Activated CD4-positive, alpha-beta memory T cell treated with anti-CD3 and anti-CD28 coated beads for 36 hours (primary cell): Measurements from ENCODE around the gene CORO7. TPM values are rescaled to one million over a fixed set of nuclear protein-coding genes. Genes with fewer than 3 reads are reported as not detected.

Experiments
- CTCF ChIA-PET: fragments of 350-600 bp; sonication (Branson Sonifier 250); formaldehyde crosslinking; loops from one replicate; lab custom pipeline; 2021; ENCODE audit warnings: antibody characterized with exemption, inconsistent platforms; lab: Charles Lee
- POLR2A ChIA-PET: fragments of 350-600 bp; sonication (Branson Sonifier 250); formaldehyde crosslinking; loops from one replicate; lab custom pipeline; 2021; ENCODE audit warnings: antibody characterized with exemption; lab: Charles Lee
- DNase-seq: peaks from one replicate; pipeline ENCODE4 v3.0.0-alpha.2; 2020
- H3K27ac Mint-ChIP-seq: one replicate; pipeline ENCODE4 v1.8.0; 2021; ENCODE audit warnings: mixed read lengths
- H3K27me3 Mint-ChIP-seq: one replicate; pipeline ENCODE4 v1.8.0; 2021; ENCODE audit warnings: mixed read lengths
- H3K36me3 Mint-ChIP-seq: one replicate; pipeline ENCODE4 v1.8.0; 2021; ENCODE audit warnings: mixed read lengths
- H3K4me1 Mint-ChIP-seq: one replicate; pipeline ENCODE4 v1.8.0; 2021; ENCODE audit warnings: low read depth, mixed read lengths
- H3K4me3 Mint-ChIP-seq: one replicate; pipeline ENCODE4 v1.8.0; 2021; ENCODE audit warnings: mild to moderate bottlenecking, mixed read lengths
- H3K9me3 Mint-ChIP-seq: one replicate; pipeline ENCODE4 v1.8.0; 2021; ENCODE audit warnings: mixed read lengths
- intact Hi-C: fragments of 100-400 bp; cut with micrococcal nuclease; formaldehyde crosslinking; loops from one replicate; pipeline ENCODE4 v1.15.1; 2023
- total RNA-seq, 2 experiments: library from RNA; stranded (reverse); gene quantifications; one replicate each; pipeline ENCODE4 v1.2.3, GENCODE V29; 2021

Gene CORO7
- total RNA-seq, 2 experiments from 2014 or later, result 90.4 to 101 TPM

DNA sequence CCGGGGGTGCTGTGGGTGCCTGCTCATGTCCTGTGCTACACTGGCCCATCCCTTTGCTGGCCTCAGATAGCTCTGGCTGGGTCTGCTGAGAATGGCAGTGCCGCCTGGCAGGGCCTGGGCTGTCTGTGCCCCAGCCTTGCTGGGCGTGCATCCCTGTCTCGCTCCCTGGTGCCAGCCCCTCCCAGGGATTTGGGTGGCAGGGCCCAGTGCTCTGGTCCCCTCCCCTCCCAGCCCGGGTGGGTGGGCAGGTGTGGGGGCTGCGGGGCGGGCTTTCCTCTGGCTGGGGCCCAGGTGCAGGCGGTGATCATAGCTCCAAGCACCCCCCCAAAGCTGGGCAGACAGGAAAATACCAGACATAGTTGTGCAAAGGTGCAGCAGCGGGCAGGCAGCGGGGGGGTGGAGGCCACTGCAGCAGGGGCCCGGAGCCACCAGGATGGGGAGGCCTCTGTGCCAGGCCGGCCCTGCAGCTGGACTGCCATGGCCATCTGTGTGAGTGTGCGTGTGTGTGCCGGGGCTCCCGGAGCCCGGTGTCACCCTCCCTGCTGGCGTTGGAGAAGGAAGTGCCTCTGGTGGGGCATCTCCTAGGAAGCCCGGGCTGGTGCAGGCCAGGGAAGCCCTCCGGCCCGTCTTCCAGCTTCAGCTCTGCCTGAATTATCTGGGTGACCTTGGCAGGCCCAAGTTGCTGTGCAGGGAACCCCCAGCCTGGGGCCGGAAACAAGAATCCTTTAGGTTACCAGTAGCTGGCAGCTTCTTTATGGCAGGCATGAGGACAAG, 93.1 kb downstream of the CORO7 start:
- Mint-ChIP-seq H3K4me3 (no peak overlapping the region), H3K27ac (no peak overlapping the region), H3K36me3 (no peaks in the 10 kb centered on the region), H3K4me1 (peaks cover 8% of the 10 kb centered on the region), H3K27me3 (no peaks in the 10 kb centered on the region), H3K9me3 (no peaks in the 10 kb centered on the region)
- no peak for DNase-seq
- ChIA-PET POLR2A (interaction anchor here (0.6 kb wide), 1 partner anchor 50 kb away, joined by 4 read pairs; the partner anchor contains the start of gene TFAP4), CTCF (interaction anchor here (1.2 kb wide), 1 partner anchor 49 kb away, joined by 3 read pairs; no protein-coding TSS in a partner anchor)
- intact Hi-C loops, result no loop called here

DNA sequence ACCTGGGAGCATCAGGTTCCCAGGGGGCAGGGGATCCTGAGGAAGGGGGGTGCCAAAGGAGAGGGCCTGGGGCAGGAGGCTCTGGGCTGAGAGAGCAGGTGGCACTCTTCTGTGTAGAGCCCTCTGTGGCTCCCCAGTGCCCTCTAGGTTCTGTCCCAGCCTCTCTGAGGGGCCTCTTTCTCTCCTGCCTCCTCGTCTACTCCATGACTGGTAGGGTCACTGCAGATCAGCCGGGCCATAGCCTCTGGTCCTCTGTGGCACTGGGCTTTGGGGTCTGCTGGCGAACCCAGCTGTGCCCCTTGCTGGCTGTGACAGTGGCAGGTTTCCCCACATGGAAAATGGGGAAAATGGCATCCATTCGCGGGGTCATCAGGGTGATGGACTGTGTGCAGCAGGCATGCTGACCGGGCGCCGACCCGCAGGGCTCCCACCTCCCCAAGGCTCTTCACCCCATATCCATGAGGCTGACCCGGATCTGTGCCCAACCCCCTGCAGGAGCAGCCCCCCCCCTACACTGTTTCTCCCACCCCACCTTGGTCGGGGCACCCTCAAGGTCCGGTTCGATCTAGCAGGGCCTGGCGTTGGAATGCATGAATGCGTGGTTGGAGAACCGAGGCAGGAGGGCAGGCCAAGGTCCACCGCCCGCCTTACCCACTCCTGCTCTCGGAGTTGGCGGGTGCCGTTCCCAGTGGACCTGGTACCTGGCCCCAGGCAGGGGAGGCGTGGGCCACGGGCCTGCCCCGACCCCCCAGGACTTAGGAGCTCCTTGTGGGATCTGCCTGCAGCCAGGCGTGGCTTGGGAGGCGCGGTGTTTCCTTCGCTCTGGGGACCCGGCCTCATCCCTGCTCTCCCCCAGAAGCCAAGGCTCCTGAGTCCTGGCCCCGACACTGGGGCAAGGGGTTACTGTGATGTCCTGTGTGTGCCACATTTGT, 94.0 kb downstream of the CORO7 start:
- CTCF ChIA-PET, result interaction anchor here (0.7 kb wide), 1 partner anchor 13 kb away, joined by 3 read pairs; no protein-coding TSS in a partner anchor
- H3K4me1 Mint-ChIP-seq, result peaks cover 5% of the 10 kb centered on the region
- POLR2A ChIA-PET, result no interaction called here
- H3K4me3 Mint-ChIP-seq, result no peak overlapping the region
- no peaks in the 10 kb centered on the region for H3K36me3 Mint-ChIP-seq
- H3K9me3 Mint-ChIP-seq, result no peaks in the 10 kb centered on the region
- intact Hi-C loops, result no loop called here
- no peak overlapping the region for H3K27ac Mint-ChIP-seq
- no peak for DNase-seq
- no peaks in the 10 kb centered on the region for H3K27me3 Mint-ChIP-seq

DNA sequence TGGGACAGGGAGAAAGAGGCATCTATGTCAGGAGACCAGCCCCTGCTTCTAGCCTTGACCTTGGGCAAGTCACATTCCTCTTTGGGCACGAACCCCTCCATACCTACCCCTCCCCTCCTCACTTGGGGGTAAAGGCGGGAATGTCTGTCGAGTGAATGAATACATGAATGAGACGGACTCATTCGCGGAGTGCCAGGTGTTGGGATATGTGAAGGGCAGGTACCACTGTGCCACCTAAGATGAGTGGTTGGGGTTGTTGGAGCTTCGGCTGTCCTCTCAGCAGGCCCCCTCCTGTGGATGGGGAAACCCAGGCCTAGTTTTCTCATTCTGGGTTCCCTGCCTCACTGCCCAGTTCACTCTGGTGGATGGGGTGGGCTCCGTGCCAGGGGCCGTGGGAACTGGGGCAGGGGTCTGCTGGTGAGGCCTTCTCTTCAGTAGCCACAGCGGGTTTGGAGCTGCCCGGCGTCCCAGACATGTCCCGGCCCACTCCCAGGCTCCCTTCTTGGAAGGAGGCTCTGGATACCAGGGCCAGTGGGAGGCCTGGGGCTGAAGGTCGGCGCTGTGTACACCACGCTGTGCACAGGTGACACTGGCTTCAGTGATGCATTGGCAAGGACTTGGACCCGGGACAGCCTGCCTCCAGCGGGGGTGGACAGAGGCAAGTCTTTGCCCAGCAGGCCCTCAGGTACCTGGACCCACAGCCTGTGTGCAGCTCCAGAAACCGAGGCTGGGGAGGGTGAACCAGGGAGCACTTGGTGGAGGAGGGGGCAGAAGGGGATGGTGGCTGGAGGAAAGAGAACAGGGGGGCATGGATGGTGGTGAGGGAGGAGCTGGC, 94.9 kb downstream of the CORO7 start:
- Mint-ChIP-seq H3K4me1 (peaks cover 5% of the 10 kb centered on the region), H3K4me3 (no peak overlapping the region), H3K27me3 (no peaks in the 10 kb centered on the region), H3K36me3 (no peaks in the 10 kb centered on the region), H3K9me3 (no peaks in the 10 kb centered on the region), H3K27ac (no peak overlapping the region)
- intact Hi-C loops, result no loop called here
- ChIA-PET CTCF (interaction anchor here (0.7 kb wide), 1 partner anchor 12 kb away, joined by 3 read pairs; no protein-coding TSS in a partner anchor), POLR2A (no interaction called here)
- no peak for DNase-seq

DNA sequence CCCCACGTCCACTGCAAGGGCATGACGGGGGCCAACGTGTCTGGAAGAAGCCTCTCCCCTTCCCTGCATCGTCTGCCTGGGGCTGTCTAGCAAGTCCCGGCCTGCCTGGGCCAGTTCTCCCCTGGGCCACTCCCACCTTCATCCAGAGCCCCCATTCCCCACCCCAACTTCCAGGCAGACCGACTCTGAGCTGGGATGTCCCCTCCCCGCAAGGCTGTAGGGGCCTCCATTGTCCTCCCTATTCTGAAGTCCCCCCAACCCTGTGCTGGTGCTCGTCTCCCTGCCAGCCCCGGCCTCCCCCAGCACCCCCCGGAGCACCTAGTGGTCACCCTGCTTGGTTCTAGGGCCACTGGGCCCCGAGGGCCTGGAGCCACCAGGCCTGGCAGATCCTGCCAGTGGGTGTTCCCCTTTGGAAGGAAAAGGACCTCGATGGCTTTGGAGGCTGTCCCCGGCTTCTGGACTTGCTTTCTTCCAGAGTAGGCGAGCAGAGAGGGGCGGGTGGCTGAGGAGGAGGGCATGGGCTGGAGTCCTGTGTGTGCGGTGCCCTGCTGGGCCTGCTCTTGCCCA, 95.7 kb downstream of the CORO7 start:
- DNase-seq, result no peak
- Mint-ChIP-seq H3K4me1 (peaks cover 5% of the 10 kb centered on the region), H3K9me3 (no peaks in the 10 kb centered on the region), H3K36me3 (no peaks in the 10 kb centered on the region), H3K27ac (no peak overlapping the region), H3K27me3 (no peaks in the 10 kb centered on the region), H3K4me3 (no peak overlapping the region)
- POLR2A ChIA-PET, result interaction anchor here (0.6 kb wide), 1 partner anchor 19 kb away, joined by 3 read pairs; no protein-coding TSS in a partner anchor
- intact Hi-C loops, result no loop called here
- CTCF ChIA-PET, result no interaction called here

DNA sequence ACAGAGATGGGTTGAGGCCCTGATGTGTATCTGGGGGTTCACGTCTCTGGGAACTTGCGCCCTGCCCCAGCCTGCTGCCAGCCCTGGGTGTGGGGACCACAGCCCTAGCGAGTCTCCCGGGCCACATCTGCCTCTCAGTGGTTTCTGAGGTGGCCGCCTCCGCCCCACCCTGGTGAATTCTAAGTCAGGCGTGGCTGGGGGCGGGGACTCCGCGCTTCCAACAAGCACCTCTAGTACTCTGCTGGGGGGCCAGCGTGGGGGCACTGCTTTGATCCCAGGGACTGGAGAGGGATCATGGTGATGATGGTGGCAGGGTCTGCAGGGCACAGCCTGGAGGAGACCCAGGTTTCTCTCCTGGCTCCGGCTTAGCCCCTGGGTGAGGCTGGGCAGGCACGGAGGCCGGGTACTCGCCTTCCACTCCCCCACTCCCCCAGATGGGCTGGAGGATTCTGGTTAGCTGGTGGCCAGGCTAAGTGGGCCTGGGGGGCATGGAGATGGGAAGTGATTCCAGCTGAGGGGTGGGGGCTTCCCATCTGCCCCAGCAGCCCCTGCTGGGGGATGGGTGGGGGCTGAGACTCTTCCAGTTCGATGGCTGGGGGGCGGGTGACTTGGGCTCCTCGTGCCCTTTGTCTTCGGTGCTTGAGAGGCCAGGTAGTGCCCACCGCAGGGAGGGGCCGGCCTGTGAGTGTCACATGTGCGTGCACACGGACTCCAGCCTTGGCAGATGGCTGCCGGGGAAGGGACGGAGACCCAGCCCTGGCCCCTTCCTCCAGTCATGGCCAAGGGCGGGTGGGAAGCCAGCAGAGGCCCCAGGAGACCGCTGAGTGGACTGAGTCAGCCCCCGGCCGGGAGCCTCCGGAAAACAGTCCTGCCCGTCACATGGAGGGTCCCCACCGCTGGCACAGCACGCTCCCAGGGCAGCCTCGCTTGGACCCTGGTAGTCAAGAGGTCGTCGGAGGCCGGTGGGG, 96.7 kb downstream of the CORO7 start:
- no peaks in the 10 kb centered on the region for H3K36me3 Mint-ChIP-seq
- POLR2A ChIA-PET, result interaction anchor here (0.6 kb wide), 1 partner anchor 19 kb away, joined by 3 read pairs; no protein-coding TSS in a partner anchor
- peaks cover 7% of the 10 kb centered on the region for H3K4me1 Mint-ChIP-seq
- no peak overlapping the region for H3K27ac Mint-ChIP-seq
- CTCF ChIA-PET, result interaction anchor here (1.4 kb wide), 1 partner anchor 66 kb away, joined by 5 read pairs; no protein-coding TSS in a partner anchor
- H3K9me3 Mint-ChIP-seq, result no peaks in the 10 kb centered on the region
- intact Hi-C loops, result no loop called here
- DNase-seq, result peak; percentile 71
- no peak overlapping the region for H3K4me3 Mint-ChIP-seq
- peaks cover 3% of the 10 kb centered on the region for H3K27me3 Mint-ChIP-seq

DNA sequence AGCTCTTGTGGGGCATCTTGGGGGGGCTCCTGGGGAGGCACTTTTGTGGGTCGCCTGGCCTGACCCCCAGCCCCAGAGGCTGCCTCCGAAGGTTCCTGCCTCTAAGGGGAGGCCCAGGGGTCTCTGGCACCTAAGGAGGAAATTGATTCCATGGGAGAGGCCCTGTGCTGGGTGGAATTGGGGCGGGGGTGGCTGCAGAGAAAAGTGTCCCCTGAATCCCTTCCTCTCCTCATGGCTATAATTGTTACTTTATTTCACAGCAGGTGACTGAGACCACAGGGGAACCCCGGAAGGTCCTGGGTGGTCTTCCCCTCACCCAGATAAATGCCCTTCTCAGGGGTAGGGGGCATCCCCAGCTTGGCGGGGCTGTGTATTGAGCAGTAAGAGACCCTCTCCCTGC, 97.4 kb downstream of the CORO7 start:
- POLR2A ChIA-PET, result no interaction called here
- Mint-ChIP-seq H3K9me3 (no peaks in the 10 kb centered on the region), H3K36me3 (no peaks in the 10 kb centered on the region), H3K27ac (no peak overlapping the region), H3K27me3 (peaks cover 11% of the 10 kb centered on the region), H3K4me3 (no peak overlapping the region), H3K4me1 (peaks cover 12% of the 10 kb centered on the region)
- CTCF ChIA-PET, result interaction anchor here (0.9 to 1.4 kb wide), 2 partner anchors 11 to 65 kb away, joined by 3 to 5 read pairs; no protein-coding TSS in a partner anchor
- no peak for DNase-seq
- intact Hi-C loops, result no loop called here

DNA sequence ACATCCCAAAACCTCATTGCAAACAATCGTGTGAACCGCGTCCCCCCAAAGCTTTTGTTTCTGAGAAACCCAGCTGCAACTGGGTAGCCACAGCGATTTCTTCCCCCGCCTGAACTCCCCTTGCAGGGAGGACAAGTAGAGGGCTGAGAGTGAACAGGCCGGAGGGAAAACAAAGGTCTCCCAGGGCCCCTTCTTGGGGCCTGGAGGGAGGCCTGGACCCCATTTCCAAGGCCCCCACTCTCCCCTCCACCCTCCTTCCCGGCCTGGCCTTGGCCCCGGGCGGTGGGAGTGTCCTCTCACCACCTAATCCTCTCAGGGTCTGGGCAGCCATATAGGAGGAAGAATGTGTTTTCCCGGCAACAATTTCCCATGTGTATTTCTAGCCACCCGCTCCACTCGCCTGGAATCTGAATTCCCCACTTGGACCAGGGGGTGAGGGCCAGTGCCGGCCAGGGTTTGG, 97.9 kb downstream of the CORO7 start:
- peaks cover 12% of the 10 kb centered on the region for H3K4me1 Mint-ChIP-seq
- H3K36me3 Mint-ChIP-seq, result no peaks in the 10 kb centered on the region
- ChIA-PET CTCF (interaction anchor here (0.9 to 1.4 kb wide), 2 partner anchors 11 to 65 kb away, joined by 3 to 5 read pairs; no protein-coding TSS in a partner anchor), POLR2A (no interaction called here)
- H3K4me3 Mint-ChIP-seq, result no peak overlapping the region
- no peaks in the 10 kb centered on the region for H3K9me3 Mint-ChIP-seq
- intact Hi-C loops, result no loop called here
- H3K27me3 Mint-ChIP-seq, result peaks cover 13% of the 10 kb centered on the region
- DNase-seq, result no peak
- no peak overlapping the region for H3K27ac Mint-ChIP-seq

DNA sequence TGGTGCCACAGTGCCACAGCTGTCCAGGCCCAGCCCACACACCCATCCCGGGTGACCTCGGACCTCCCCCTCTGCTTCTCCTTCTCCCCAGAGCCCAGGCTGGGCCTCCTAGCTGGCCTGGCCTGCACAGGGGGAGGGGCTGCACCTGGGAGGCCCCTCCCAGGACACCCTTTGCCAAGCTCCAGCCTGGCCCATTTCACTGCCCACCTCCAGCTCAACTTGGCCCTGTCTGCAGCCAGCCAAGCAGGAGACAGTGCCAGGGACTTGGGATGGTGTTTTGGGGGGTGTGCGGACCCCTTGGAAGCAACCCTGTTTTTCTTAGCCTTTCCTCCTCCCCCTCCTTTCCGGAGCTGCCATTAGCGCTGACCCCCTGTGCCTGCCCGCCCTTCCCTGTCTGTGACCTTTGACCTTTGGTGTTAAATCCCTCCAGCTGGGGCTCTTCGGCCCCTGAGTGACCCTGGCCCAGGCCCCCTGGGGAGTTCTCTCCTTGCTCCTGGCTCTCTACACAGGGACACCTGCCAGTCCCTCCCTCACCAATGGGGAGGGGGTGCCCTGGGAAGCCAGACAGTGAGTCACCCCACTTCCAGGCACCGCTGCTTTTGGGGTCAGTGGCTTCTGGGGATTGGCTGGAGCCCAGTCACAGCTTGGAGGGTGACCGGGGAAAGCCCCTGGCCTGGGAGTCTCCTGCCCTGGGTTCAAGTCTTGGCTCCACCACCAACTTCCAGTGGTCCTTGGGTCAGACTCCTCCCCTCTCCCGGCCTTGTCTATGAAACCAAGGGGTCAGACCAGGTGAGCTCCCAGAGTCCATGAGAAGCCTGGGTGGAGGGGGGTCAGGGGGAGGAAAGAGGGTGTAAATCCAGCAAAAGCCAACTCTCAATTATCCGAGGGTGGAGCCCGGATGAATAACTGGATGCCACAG, 98.6 kb downstream of the CORO7 start:
- Mint-ChIP-seq H3K27ac (no peak overlapping the region), H3K27me3 (peaks cover 13% of the 10 kb centered on the region), H3K4me3 (no peak overlapping the region), H3K4me1 (peaks cover 12% of the 10 kb centered on the region), H3K36me3 (no peaks in the 10 kb centered on the region), H3K9me3 (no peaks in the 10 kb centered on the region)
- DNase-seq, result no peak
- intact Hi-C loops, result no loop called here
- POLR2A ChIA-PET, result no interaction called here
- CTCF ChIA-PET, result interaction anchor here (1.1 to 1.3 kb wide), 2 partner anchors 10 kb away, joined by 4 to 5 read pairs; no protein-coding TSS in a partner anchor

DNA sequence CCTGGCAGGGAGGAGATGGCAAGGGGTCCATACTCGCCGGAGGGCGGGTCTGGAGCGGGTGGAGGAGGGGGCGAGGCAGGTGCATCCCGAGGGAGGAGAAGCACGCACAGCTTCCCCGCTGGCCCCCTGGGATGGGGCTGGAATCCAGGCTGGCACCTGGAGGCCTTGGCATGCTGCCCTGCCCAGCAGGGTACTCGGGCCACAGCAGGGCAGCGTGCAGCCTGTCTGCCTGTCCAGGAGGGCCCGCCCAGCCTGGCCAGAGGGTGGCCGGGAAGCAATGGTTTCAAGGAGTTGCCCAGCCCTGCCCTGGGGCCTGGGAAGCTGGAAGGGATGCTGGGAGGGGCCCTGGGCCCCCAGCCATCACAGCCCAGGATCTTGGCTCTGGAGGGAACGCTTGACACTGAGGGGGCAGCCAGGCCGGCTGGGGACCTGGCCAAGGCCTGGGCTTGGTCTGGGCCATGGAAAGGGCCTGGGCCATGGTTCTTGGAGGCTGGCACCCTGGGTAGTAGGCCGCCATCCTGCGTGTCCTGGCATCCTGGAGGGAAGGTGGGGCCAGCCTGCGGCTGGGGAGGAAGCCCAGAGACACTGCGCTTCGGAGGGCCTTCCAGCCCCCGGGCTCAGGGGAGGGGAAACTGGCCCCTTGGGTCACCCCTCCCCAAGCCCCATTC, 99.4 kb downstream of the CORO7 start:
- H3K27ac Mint-ChIP-seq, result no peak overlapping the region
- CTCF ChIA-PET, result interaction anchor here (1.1 to 1.3 kb wide), 2 partner anchors 9 to 11 kb away, joined by 4 to 5 read pairs; no protein-coding TSS in a partner anchor
- no peaks in the 10 kb centered on the region for H3K36me3 Mint-ChIP-seq
- no peak for DNase-seq
- POLR2A ChIA-PET, result no interaction called here
- intact Hi-C loops, result no loop called here
- H3K4me1 Mint-ChIP-seq, result peaks cover 12% of the 10 kb centered on the region
- no peaks in the 10 kb centered on the region for H3K9me3 Mint-ChIP-seq
- H3K27me3 Mint-ChIP-seq, result peaks cover 13% of the 10 kb centered on the region
- no peak overlapping the region for H3K4me3 Mint-ChIP-seq
